Endothelial cell of umbilical vein (primary cell): ENCODE data around the gene THNSL1. TPM values are rescaled to one million over a fixed set of nuclear protein-coding genes. Genes with fewer than 3 reads are reported as not detected.

Experiments
- BruUV-seq: library from RNA; stranded (reverse); fragments of 400-500 nt; replicated peaks from 2 replicates; lab custom pipeline; 2021; lab: Mats Ljungman, UMichigan
- CTCF ChIA-PET: fragments of 300-600, 350-600 bp; sonication (Branson Sonifier 250); formaldehyde crosslinking; loops from one replicate; lab custom pipeline; 2021; ENCODE audit warnings: antibody characterized with exemption, inconsistent platforms; lab: Charles Lee
- POLR2A ChIA-PET: fragments of 300-600, 350-600 bp; sonication (Branson Sonifier 250); formaldehyde crosslinking; loops from one replicate; lab custom pipeline; 2021; ENCODE audit warnings: antibody characterized with exemption, inconsistent platforms; lab: Charles Lee
- DNase-seq: peaks from one replicate; pipeline ENCODE4 v3.0.0-alpha.2; 2011; ENCODE audit warnings: low read depth, low spot score
- FAIRE-seq: peaks from 2 replicates; lab custom pipeline; 2011; peaks lifted over from hg19 to GRCh38; lab: Jason Lieb, UNC
- H2AFZ ChIP-seq: 2 replicates; pipeline ENCODE4 v1.6.0; 2012; ENCODE audit warnings: low read depth, low read length, control low read depth, inconsistent platforms
- H3K27ac ChIP-seq: 2 replicates; pipeline ENCODE4 v1.5.1; 2011; ENCODE audit warnings: low read depth, mild to moderate bottlenecking, control low read depth, low read length, moderate library complexity; ENCODE audit not compliant: insufficient read depth
- H3K27me3 ChIP-seq, 2 experiments: 2 replicates each; pipeline versions ENCODE4 v1.6.0 to v1.6.1; 2011; ENCODE audit warnings: low read length in 2 of 2, mixed read lengths in 1 of 2; ENCODE audit not compliant: control insufficient read depth in 2 of 2, insufficient read depth in 2 of 2
- H3K36me3 ChIP-seq, 2 experiments: 2 replicates in 1 of 2; 3 replicates in 1 of 2; pipeline ENCODE4 v1.5.1; 2011; ENCODE audit warnings: low read length in 2 of 2, mild to moderate bottlenecking in 1 of 2, moderate library complexity in 1 of 2; ENCODE audit not compliant: control insufficient read depth in 2 of 2, insufficient read depth in 2 of 2; ENCODE audit errors: extremely low read depth in 1 of 2
- H3K4me1 ChIP-seq: 3 replicates; pipeline ENCODE4 v1.5.1; 2011; ENCODE audit warnings: mild to moderate bottlenecking, low read length; ENCODE audit not compliant: control insufficient read depth, insufficient read depth; ENCODE audit errors: extremely low read depth
- H3K4me2 ChIP-seq: 2 replicates; pipeline ENCODE4 v1.6.1; 2011; ENCODE audit warnings: low read length, control low read depth, mixed read lengths; ENCODE audit not compliant: insufficient read depth
- H3K4me3 ChIP-seq, 3 experiments: fragments of 200-600 bp in 1 of 3; sonication (generic), shearing (Covaris generic) in 1 of 3; replicated peaks in 1 of 3; 2 replicates each; pipeline ENCODE4 v1.5.1; 2011 to 2016; ENCODE audit warnings: control low read depth in 3 of 3, low read length in 3 of 3, mild to moderate bottlenecking in 2 of 3, inconsistent platforms in 1 of 3, low read depth in 1 of 3, moderate library complexity in 1 of 3; ENCODE audit not compliant: insufficient read depth in 1 of 3
- H3K79me2 ChIP-seq: 2 replicates; pipeline ENCODE4 v1.6.0; 2012; ENCODE audit warnings: low read length, inconsistent platforms; ENCODE audit not compliant: control insufficient read depth, insufficient read depth
- H3K9ac ChIP-seq: replicated peaks from 2 replicates; pipeline ENCODE3; 2011; ENCODE audit warnings: low read length, control low read depth; ENCODE audit not compliant: insufficient read depth; ENCODE audit errors: extremely low read depth
- H3K9me1 ChIP-seq: replicated peaks from 3 replicates; pipeline ENCODE4 v1.6.0; 2011; ENCODE audit warnings: mild to moderate bottlenecking, low read length; ENCODE audit not compliant: control insufficient read depth, insufficient read depth; ENCODE audit errors: extremely low read depth
- H3K9me3 ChIP-seq: replicated peaks from 2 replicates; pipeline ENCODE4 v1.5.1; 2012; ENCODE audit warnings: low read length, inconsistent platforms; ENCODE audit not compliant: control insufficient read depth, insufficient read depth
- H4K20me1 ChIP-seq: replicated peaks from 2 replicates; pipeline ENCODE3; 2011; ENCODE audit warnings: mild to moderate bottlenecking, low read length; ENCODE audit not compliant: control insufficient read depth, insufficient read depth; ENCODE audit errors: extremely low read depth
- EZH2 ChIP-seq: IDR thresholded peaks from 2 replicates; pipeline ENCODE4 v1.6.1; 2012; ENCODE audit warnings: borderline replicate concordance, low read depth, mild to moderate bottlenecking, moderate library complexity, low read length, inconsistent platforms; ENCODE audit not compliant: severe bottlenecking
- GATA2 ChIP-seq: IDR thresholded peaks from 2 replicates; pipeline ENCODE4 v1.7.0; 2011; ENCODE audit warnings: low read depth, mild to moderate bottlenecking, moderate library complexity, mixed read lengths, low read length; ENCODE audit not compliant: insufficient read length, insufficient read depth
- MYC ChIP-seq: IDR thresholded peaks from one replicate; pipeline ENCODE4 v1.6.1; 2011; ENCODE audit warnings: mild to moderate bottlenecking, low read depth, low read length
- POLR2AphosphoS5 ChIP-seq: IDR thresholded peaks from 2 replicates; pipeline ENCODE4 v1.6.1; 2012; ENCODE audit warnings: low read depth, mild to moderate bottlenecking, control low read depth, low read length, moderate library complexity; ENCODE audit not compliant: insufficient read depth
- dilution Hi-C: fragments of 300-500 bp; cut with MboI; formaldehyde crosslinking; loops from one replicate; pipeline ENCODE4 v1.15.0; 2019; ENCODE audit warnings: low sequenced_read_pairs; ENCODE audit not compliant: extremely low pct_ligation_motif_present
- intact Hi-C: fragments of 100-400 bp; cut with micrococcal nuclease; formaldehyde crosslinking; loops from one replicate; pipeline ENCODE4 v1.10.0; 2022
- polyA plus RNA-seq, 4 experiments: library from polyadenylated mRNA; depleted of rRNA in 3 of 4; stranded (reverse) in 3 of 4; unstranded in 1 of 4; fragments of >200 nt; gene quantifications; 2 replicates each; pipeline versions ENCODE4 v1.2.1 to v1.2.3, GENCODE V29; 2011 to 2012; ENCODE audit warnings: missing spikeins in 1 of 4
- total RNA-seq: library from RNA; stranded (reverse); gene quantifications from 2 replicates; pipeline ENCODE4 v1.2.3, GENCODE V29; 2021
- TF ChIP-seq, protein P1 (sequence below): IDR thresholded peaks from 2 replicates; pipeline ENCODE4 v1.6.1; 2011; ENCODE audit not compliant: insufficient read depth, insufficient read length
- TF ChIP-seq, protein P2 (sequence below), 2 donors: IDR thresholded peaks; 1 replicate in 1 of 2; 2 replicates in 1 of 2; pipeline ENCODE4 v1.5.1; 2011; ENCODE audit warnings: low read length in 2 of 2, mild to moderate bottlenecking in 2 of 2, moderate library complexity in 2 of 2, control low read depth in 1 of 2, inconsistent platforms in 1 of 2, low read depth in 1 of 2; ENCODE audit not compliant: insufficient read depth in 1 of 2; ENCODE audit errors: extremely low read depth in 1 of 2

The THNSL1 gene
- total and polyA plus RNA-seq, 2 donors (not counting 3 experiments of a cell fraction or from before 2014, with no cell fraction given): 0.52 to 2.1 TPM

DNA sequence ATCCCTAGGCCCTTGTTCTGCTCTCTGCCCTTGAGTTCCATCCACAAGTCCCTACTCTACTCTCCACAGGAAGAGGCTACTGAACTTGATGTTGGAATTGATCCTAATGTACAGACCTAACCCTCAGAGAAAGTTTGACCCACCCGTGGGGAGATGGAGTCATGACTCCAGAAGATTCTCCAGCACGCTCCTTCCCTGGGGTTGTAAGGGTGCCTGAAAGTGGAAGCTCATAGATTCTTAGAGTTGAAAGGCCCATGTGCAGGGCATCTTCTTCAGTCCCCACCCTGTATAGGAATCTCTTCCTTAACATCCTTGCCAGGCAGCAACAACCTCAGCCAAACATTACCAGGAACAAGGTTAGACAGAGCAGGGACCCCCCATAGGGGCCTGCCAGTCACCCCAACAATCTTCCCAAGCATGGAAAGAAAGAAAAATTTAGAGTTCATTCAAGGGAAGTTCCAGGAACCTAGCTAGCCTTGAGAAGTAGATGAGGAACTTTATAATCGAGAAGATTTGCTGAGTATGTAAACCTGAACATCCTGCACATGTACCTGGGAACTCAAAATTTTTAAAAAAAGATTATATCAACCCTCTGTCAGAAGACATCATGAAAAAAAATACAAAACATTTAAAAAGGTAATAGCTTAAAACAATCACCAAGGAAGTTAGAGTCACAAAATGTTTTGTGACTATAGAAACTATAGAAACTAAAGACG, 49.5 kb downstream of the THNSL1 start:
- Histone ChIP-seq H3K9ac (no peak overlapping the region), H4K20me1 (no peaks in the 10 kb centered on the region), H3K27ac (no peak overlapping the region), H3K9me3 (no peaks in the 10 kb centered on the region), H3K27me3 (no peaks in the 10 kb centered on the region), H3K9me1 (no peaks in the 10 kb centered on the region), H3K4me2 (no peak overlapping the region), H3K36me3 (no peaks in the 10 kb centered on the region), H3K79me2 (no peaks in the 10 kb centered on the region), H3K4me3 (no peak overlapping the region), H2AFZ (no peak overlapping the region), H3K4me1 (peaks cover 25% of the 10 kb centered on the region)
- no peak for FAIRE-seq
- dilution Hi-C loops: no loop called here
- intact Hi-C loops: no loop called here
- TF ChIP-seq, protein P1, sequence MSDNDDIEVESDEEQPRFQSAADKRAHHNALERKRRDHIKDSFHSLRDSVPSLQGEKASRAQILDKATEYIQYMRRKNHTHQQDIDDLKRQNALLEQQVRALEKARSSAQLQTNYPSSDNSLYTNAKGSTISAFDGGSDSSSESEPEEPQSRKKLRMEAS: no peak
- TF ChIP-seq GATA2: no peak
- TF ChIP-seq, protein P2, sequence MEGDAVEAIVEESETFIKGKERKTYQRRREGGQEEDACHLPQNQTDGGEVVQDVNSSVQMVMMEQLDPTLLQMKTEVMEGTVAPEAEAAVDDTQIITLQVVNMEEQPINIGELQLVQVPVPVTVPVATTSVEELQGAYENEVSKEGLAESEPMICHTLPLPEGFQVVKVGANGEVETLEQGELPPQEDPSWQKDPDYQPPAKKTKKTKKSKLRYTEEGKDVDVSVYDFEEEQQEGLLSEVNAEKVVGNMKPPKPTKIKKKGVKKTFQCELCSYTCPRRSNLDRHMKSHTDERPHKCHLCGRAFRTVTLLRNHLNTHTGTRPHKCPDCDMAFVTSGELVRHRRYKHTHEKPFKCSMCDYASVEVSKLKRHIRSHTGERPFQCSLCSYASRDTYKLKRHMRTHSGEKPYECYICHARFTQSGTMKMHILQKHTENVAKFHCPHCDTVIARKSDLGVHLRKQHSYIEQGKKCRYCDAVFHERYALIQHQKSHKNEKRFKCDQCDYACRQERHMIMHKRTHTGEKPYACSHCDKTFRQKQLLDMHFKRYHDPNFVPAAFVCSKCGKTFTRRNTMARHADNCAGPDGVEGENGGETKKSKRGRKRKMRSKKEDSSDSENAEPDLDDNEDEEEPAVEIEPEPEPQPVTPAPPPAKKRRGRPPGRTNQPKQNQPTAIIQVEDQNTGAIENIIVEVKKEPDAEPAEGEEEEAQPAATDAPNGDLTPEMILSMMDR (IDR thresholded peaks at IDR 0.05; ENCODE audit: extremely low read depth in 1 of 2, insufficient read depth in 1 of 2, low read depth in 1 of 2, low read length in 2 of 2): no peak
- TF ChIP-seq MYC: no peak
- no peak for TF ChIP-seq POLR2AphosphoS5
- no peak for TF ChIP-seq EZH2
- ChIA-PET POLR2A (no interaction called here), CTCF (interaction anchor here (8.5 kb wide), 1 partner anchor 15 kb away, joined by 46 read pairs; no protein-coding TSS in a partner anchor)
- no TSS peak for BruUV-seq
- DNase-seq: no peak
